GM18498 (cell line): ENCODE data around the gene SARS1.
"Not testable (repeated sequence)": the region's sequence is repeated elsewhere in the genome, so short reads cannot be mapped to it uniquely, and the experiment has no call there.

Experiments
- ATAC-seq: cut with Tn5 transposase; IDR thresholded peaks from one replicate; pipeline ENCODE4 v1.9.1; 2021; ENCODE audit warnings: mild to moderate bottlenecking, moderate library complexity; ENCODE audit not compliant: unreplicated experiment

Gene SARS1

GRCh38 chr1:109272831-109273547 is 59.3 kb downstream of the SARS1 start:
- no peak for ATAC-seq

GRCh38 chr1:109273570-109274288 is 60.0 kb downstream of the SARS1 start:
- no peak for ATAC-seq

- no peak for ATAC-seq
Measured at GRCh38 chr1:109274533-109275476, 61.1 kb downstream of the SARS1 start.

- ATAC-seq: no peak
Measured at GRCh38 chr1:109275706-109276345, 62.1 kb downstream of the SARS1 start.

- peak; percentile 86 for ATAC-seq
Measured at GRCh38 chr1:109277434-109278204, 63.9 kb downstream of the SARS1 start.

GRCh38 chr1:109279615-109280278 is 66.0 kb downstream of the SARS1 start:
- ATAC-seq: no peak

GRCh38 chr1:109280862-109281261 is 67.1 kb downstream of the SARS1 start:
- ATAC-seq: no peak

GRCh38 chr1:109281680-109282496 is 68.2 kb downstream of the SARS1 start:
- ATAC-seq: no peak

GRCh38 chr1:109282497-109282951 is 68.8 kb downstream of the SARS1 start:
- no peak for ATAC-seq

GRCh38 chr1:109282952-109283747 is 69.4 kb downstream of the SARS1 start, which contains the start of gene PSRC1:
Gene PSRC1, minus strand, starts transcription at chr1:109283145.
- peak; percentile 97 for ATAC-seq

GRCh38 chr1:109283748-109284600 is 70.3 kb downstream of the SARS1 start:
- ATAC-seq: no peak

GRCh38 chr1:109286762-109287161 is 73.0 kb downstream of the SARS1 start:
- ATAC-seq: not testable (repeated sequence)
